Vagina (tissue), 2 donors: ENCODE data around the gene C20orf202. TPM values are rescaled to one million over a fixed set of nuclear protein-coding genes. Genes with fewer than 3 reads are reported as not detected.

ENCODE experiments used
- DNase-seq, 2 donors: peaks; one replicate each; pipeline ENCODE4 v3.0.0-alpha.2; 2017; ENCODE audit errors: extremely low spot score in 2 of 2
- H3K27ac ChIP-seq: fragments of 200-600 bp; sonication (generic); one replicate; pipeline ENCODE4 v1.5.1; 2019
- H3K27me3 ChIP-seq: fragments of 200-600 bp; sonication (generic); one replicate; pipeline ENCODE4 v1.5.1; 2019
- H3K36me3 ChIP-seq, 2 donors: fragments of 200-600 bp; sonication (generic); one replicate each; pipeline ENCODE4 v1.5.1; 2017 to 2019
- H3K4me1 ChIP-seq: fragments of 200-600 bp; sonication (generic); one replicate; pipeline ENCODE4 v1.5.1; 2019
- H3K4me3 ChIP-seq, 2 donors: fragments of 200-600 bp; sonication (generic); 1 replicate in 1 of 2; 2 replicates in 1 of 2; pipeline ENCODE4 v1.5.1; 2016 to 2019
- H3K9me3 ChIP-seq: fragments of 200-600 bp; sonication (generic); one replicate; pipeline ENCODE4 v1.5.1; 2019
- CTCF ChIP-seq, 3 experiments: fragments of 450-650 bp in 2 of 3; fragments of 200-600 bp in 1 of 3; sonication (generic) in 1 of 3; IDR thresholded peaks; one replicate each; pipeline ENCODE4 v1.5.1; 2017 to 2019; ENCODE audit warnings: antibody characterized with exemption in 3 of 3, mild to moderate bottlenecking in 2 of 3, moderate library complexity in 2 of 3
- POLR2A ChIP-seq, 2 donors: fragments of 450-650 bp; IDR thresholded peaks; one replicate each; pipeline ENCODE4 v1.6.1; 2017; ENCODE audit warnings: antibody characterized with exemption in 2 of 2, mild to moderate bottlenecking in 2 of 2, moderate library complexity in 2 of 2
- POLR2AphosphoS5 ChIP-seq, 2 donors: sonication (generic); formaldehyde crosslinking; IDR thresholded peaks; one replicate each; pipeline ENCODE4 v1.9.0; 2017; ENCODE audit warnings: antibody characterized with exemption in 2 of 2, mild to moderate bottlenecking in 2 of 2, low read depth in 1 of 2; ENCODE audit not compliant: insufficient read depth in 1 of 2
- intact Hi-C: fragments of 100-400 bp; cut with DNase I; formaldehyde crosslinking; loops from one replicate; pipeline ENCODE4 v1.15.1; 2023
- total RNA-seq: library from RNA; depleted of rRNA; stranded (reverse); fragments of >200 nt; gene quantifications from one replicate; pipeline ENCODE4 v1.2.3, GENCODE V29; 2016

C20orf202 gene
- total RNA-seq, 1 donor from 2014 or later: not detected

GRCh38 chr20:1198751-1199150 lies 4.5 kb upstream of the C20orf202 start:
- TF ChIP-seq POLR2A (IDR thresholded peaks at IDR 0.05) (no peak), POLR2AphosphoS5 (IDR thresholded peaks at IDR 0.05; ENCODE audit: insufficient read depth in 1 of 2, low read depth in 1 of 2) (no peak), CTCF (IDR thresholded peaks at IDR 0.05) (no peak)
- intact Hi-C loops: no loop called here

GRCh38 chr20:1199212-1199873 lies 3.9 kb upstream of the C20orf202 start:
- no peak for TF ChIP-seq POLR2AphosphoS5 (IDR thresholded peaks at IDR 0.05; ENCODE audit: insufficient read depth in 1 of 2, low read depth in 1 of 2)
- TF ChIP-seq CTCF (IDR thresholded peaks at IDR 0.05): no peak
- TF ChIP-seq POLR2A (IDR thresholded peaks at IDR 0.05): no peak
- Histone ChIP-seq H3K27ac (no peak overlapping the region), H3K27me3 (no peaks in the 10 kb centered on the region), H3K36me3 (no peaks in the 10 kb centered on the region), H3K4me1 (no peaks in the 10 kb centered on the region), H3K4me3 (no peak overlapping the region), H3K9me3 (no peaks in the 10 kb centered on the region)
- intact Hi-C loops: no loop called here
- no peak for DNase-seq

More at GRCh38 chr20:1198751-1199150, 4.5 kb upstream of the C20orf202 start:
- Histone ChIP-seq H3K4me1 (no peaks in the 10 kb centered on the region), H3K27me3 (no peaks in the 10 kb centered on the region), H3K4me3 (no peak overlapping the region), H3K27ac (no peak overlapping the region), H3K9me3 (no peaks in the 10 kb centered on the region), H3K36me3 (no peaks in the 10 kb centered on the region)
- DNase-seq: no peak

GRCh38 chr20:1199964-1200363 lies 3.3 kb upstream of the C20orf202 start:
- no peak overlapping the region for H3K4me3 ChIP-seq
- no peak overlapping the region for H3K27ac ChIP-seq
- no peaks in the 10 kb centered on the region for H3K4me1 ChIP-seq
- no peaks in the 10 kb centered on the region for H3K36me3 ChIP-seq
- H3K9me3 ChIP-seq: no peaks in the 10 kb centered on the region
- intact Hi-C loops: loop anchor here (10.0 kb wide), 1 partner anchor 385 kb away; no protein-coding TSS in a partner anchor
- DNase-seq: no peak
- TF ChIP-seq CTCF (IDR thresholded peaks at IDR 0.05): no peak
- TF ChIP-seq POLR2A (IDR thresholded peaks at IDR 0.05): no peak
- no peak for TF ChIP-seq POLR2AphosphoS5 (IDR thresholded peaks at IDR 0.05; ENCODE audit: insufficient read depth in 1 of 2, low read depth in 1 of 2)
- H3K27me3 ChIP-seq: no peaks in the 10 kb centered on the region

- TF ChIP-seq CTCF (IDR thresholded peaks at IDR 0.05) (no peak), POLR2AphosphoS5 (IDR thresholded peaks at IDR 0.05; ENCODE audit: insufficient read depth in 1 of 2, low read depth in 1 of 2) (no peak), POLR2A (IDR thresholded peaks at IDR 0.05) (no peak)
- no peak overlapping the region for H3K27ac ChIP-seq
- DNase-seq: no peak
- H3K27me3 ChIP-seq: no peaks in the 10 kb centered on the region
- H3K9me3 ChIP-seq: no peaks in the 10 kb centered on the region
- intact Hi-C loops: loop anchor here (10.0 kb wide), 1 partner anchor 389 kb away; no protein-coding TSS in a partner anchor
- H3K4me1 ChIP-seq: no peaks in the 10 kb centered on the region
- H3K36me3 ChIP-seq: no peaks in the 10 kb centered on the region
- no peak overlapping the region for H3K4me3 ChIP-seq
Observed at GRCh38 chr20:1203630-1204029, 376 bp downstream of the C20orf202 start.

- no peak overlapping the region for H3K4me3 ChIP-seq
- H3K27me3 ChIP-seq: no peaks in the 10 kb centered on the region
- no peaks in the 10 kb centered on the region for H3K9me3 ChIP-seq
- H3K27ac ChIP-seq: no peak overlapping the region
- H3K4me1 ChIP-seq: no peaks in the 10 kb centered on the region
- intact Hi-C loops: loop anchor here (10.0 kb wide), 1 partner anchor 389 kb away; no protein-coding TSS in a partner anchor
- no peak for TF ChIP-seq POLR2AphosphoS5 (IDR thresholded peaks at IDR 0.05; ENCODE audit: insufficient read depth in 1 of 2, low read depth in 1 of 2)
- no peak for TF ChIP-seq POLR2A (IDR thresholded peaks at IDR 0.05)
- TF ChIP-seq CTCF (IDR thresholded peaks at IDR 0.05): no peak
- DNase-seq: no peak
- H3K36me3 ChIP-seq: no peaks in the 10 kb centered on the region
Observed at GRCh38 chr20:1204113-1204512, 859 bp downstream of the C20orf202 start.
